Measurements from ENCODE around the gene GSX2. TPM values are rescaled to one million over a fixed set of nuclear protein-coding genes. Genes with fewer than 3 reads are reported as not detected.
A peak's percentile ranks its signal among the peaks of the same experiment; 100 is the strongest.
"Not testable (repeated sequence)": the region's sequence is repeated elsewhere in the genome, so short reads cannot be mapped to it uniquely, and the experiment has no call there.

The GSX2 gene
- polyA plus RNA-seq = not detected

DNA sequence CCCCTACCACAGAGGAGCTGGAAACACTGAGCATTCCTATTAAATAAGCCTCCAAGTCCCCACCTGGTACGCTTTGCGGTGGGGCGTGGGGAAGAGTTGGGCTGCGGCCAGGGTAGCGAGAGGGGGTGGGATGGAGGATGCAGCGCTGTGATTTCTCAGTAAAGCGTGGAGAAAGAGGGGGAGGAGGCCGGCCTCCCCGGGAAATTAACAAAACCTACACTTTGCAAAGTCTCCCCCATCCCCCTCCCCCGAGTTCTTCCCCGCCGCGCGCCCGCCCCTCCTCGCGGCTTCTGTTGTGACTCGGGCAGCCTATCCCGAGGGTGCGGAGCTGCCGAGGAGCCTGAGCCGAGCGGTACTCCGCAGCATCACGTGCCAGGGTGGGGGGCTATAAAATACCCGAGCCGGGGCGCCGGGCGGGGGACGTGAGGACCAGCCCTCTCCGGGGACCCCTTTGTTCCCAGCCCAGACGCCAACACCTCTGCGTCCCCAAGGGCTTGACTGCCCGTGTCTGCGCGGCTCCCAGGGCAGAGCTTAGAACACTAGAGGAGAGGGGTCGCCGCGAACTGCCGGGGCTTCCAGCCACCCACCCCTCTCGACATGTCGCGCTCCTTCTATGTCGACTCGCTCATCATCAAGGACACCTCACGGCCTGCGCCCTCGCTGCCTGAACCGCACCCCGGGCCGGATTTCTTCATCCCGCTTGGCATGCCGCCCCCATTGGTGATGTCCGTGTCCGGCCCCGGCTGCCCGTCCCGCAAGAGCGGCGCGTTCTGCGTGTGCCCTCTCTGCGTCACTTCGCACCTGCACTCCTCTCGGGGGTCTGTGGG, at the start of gene GSX2:
Gene GSX2 (plus strand): TSS at position 416 of the 827 bp plus-strand sequence. CDS start 182 bp downstream, at position 598.
- no peak within 1 kb of the TSS for H3K27ac ChIP-seq (ENCODE audit: low read depth in 2 of 2, low read length in 1 of 2)
- peaks cover 12 to 29% of the 10 kb centered on the region in 2 donors for H3K27me3 ChIP-seq (ENCODE audit: control insufficient read depth in 1 of 2, insufficient read depth in 2 of 2, low read length in 2 of 2)
- no peaks in the 10 kb centered on the region for H3K36me3 ChIP-seq (ENCODE audit: control insufficient read depth in 2 of 2, insufficient read depth in 2 of 2, low read length in 1 of 2)
- WGBS, 2 donors = 1 to 2% methylated on average over 66 of the region's 66 CpGs
- peak within 1 kb of the TSS in 1 of 2 donors; percentile 38 for H3K4me3 ChIP-seq (ENCODE audit: low read depth in 1 of 2, low read length in 2 of 2)
- no peaks in the 10 kb centered on the region for H3K9me3 ChIP-seq (ENCODE audit: control insufficient read depth in 2 of 2, insufficient read depth in 1 of 2, low read depth in 1 of 2, low read length in 1 of 2)
- H3K4me1 ChIP-seq (ENCODE audit: control insufficient read depth in 2 of 2, insufficient read depth in 2 of 2, low read length in 1 of 2) = peaks cover 15 to 18% of the 10 kb centered on the region in 2 donors

DNA sequence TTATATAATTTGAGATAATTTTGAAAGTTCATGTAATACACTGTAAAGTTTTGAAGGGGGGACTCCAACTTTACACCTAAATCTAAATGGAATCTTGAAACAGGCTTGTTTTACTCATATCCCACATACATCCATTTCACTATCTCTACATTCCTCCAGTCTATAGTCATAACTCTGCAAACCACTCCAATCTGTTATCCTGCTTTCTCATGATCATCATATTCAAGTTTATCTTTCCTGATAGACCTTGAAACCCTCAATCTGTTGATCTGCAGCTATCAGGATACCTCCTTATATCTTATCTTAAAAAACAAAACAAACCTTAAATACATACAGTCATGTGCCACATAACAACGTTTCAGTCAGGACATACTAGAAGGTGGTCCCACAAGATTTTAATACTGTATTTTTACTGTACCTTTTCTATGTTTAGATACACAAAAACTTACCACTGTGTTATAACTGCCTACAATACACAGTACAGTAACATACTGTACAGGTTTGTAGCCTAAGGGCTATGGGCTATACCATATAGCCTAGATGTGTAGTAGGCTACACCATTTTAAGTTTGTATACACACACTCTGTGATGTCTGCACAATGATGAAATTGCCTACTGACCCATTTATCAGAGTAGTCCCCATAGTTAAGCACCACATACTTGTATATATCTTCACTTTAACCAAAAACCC, 49.6 kb upstream of the GSX2 start:
- 56 to 57% methylated on average over 1 of the region's 1 CpG for WGBS, 2 donors
- Histone ChIP-seq H3K4me3 (ENCODE audit: low read depth in 1 of 2, low read length in 2 of 2) (no peak overlapping the region), H3K27me3 (ENCODE audit: control insufficient read depth in 1 of 2, insufficient read depth in 2 of 2, low read length in 2 of 2) (no peaks in the 10 kb centered on the region), H3K9me3 (ENCODE audit: control insufficient read depth in 2 of 2, insufficient read depth in 1 of 2, low read depth in 1 of 2, low read length in 1 of 2) (no peaks in the 10 kb centered on the region), H3K36me3 (ENCODE audit: control insufficient read depth in 2 of 2, insufficient read depth in 2 of 2, low read length in 1 of 2) (no peaks in the 10 kb centered on the region), H3K27ac (ENCODE audit: low read depth in 2 of 2, low read length in 1 of 2) (no peak overlapping the region), H3K4me1 (ENCODE audit: control insufficient read depth in 2 of 2, insufficient read depth in 2 of 2, low read length in 1 of 2) (peaks cover 0 to 2% of the 10 kb centered on the region in 2 donors)

DNA sequence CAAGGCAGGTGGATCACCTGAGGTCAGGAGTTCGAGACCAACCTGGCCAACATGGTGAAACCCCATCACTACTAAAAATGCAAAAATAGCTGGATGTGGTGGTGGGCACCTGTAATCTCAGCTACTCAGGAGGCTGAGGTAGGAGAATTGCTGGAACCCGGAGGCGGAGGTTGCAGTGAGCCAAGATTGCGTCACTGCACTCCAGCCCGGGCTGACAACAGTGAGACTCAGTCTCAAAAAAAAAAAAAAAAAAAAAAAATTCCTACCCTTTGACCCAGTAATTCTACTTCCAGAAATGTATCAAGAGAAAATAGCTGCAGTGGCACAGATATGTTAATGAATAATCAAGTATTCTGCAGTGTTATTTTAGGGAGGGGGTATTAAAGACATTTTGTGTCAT, 46.6 kb upstream of the GSX2 start:
- H3K9me3 ChIP-seq (ENCODE audit: control insufficient read depth in 2 of 2, insufficient read depth in 1 of 2, low read depth in 1 of 2, low read length in 1 of 2); H3K27me3 ChIP-seq (ENCODE audit: control insufficient read depth in 1 of 2, insufficient read depth in 2 of 2, low read length in 2 of 2); H3K4me3 ChIP-seq (ENCODE audit: low read depth in 1 of 2, low read length in 2 of 2); H3K36me3 ChIP-seq (ENCODE audit: control insufficient read depth in 2 of 2, insufficient read depth in 2 of 2, low read length in 1 of 2); H3K27ac ChIP-seq (ENCODE audit: low read depth in 2 of 2, low read length in 1 of 2); H3K4me1 ChIP-seq (ENCODE audit: control insufficient read depth in 2 of 2, insufficient read depth in 2 of 2, low read length in 1 of 2): not testable (repeated sequence)
- 81 to 85% methylated on average over 5 of the region's 5 CpGs for WGBS, 2 donors

DNA sequence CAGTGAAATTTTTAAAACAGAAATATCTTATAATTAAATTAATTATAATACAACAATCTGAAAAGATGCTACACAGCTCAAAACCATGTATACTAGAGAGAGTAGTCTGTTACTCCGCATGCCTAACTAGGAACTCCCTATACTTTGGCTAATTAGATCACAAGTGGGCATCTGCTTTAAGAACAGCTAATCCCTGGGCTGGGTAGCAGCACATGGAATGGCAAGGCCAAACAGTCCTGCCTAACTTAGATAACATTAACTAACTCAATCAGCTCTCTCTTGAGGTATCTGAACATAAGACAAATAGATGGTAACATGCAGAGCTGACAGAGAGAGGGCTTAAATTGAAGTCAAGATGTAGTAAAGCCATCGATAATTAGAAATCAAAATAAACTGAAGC, 45.5 kb upstream of the GSX2 start:
- no peak overlapping the region for H3K27ac ChIP-seq (ENCODE audit: low read depth in 2 of 2, low read length in 1 of 2)
- no peaks in the 10 kb centered on the region for H3K36me3 ChIP-seq (ENCODE audit: control insufficient read depth in 2 of 2, insufficient read depth in 2 of 2, low read length in 1 of 2)
- 96 to 98% methylated on average over 2 of the region's 2 CpGs for WGBS, 2 donors
- H3K9me3 ChIP-seq (ENCODE audit: control insufficient read depth in 2 of 2, insufficient read depth in 1 of 2, low read depth in 1 of 2, low read length in 1 of 2) = no peaks in the 10 kb centered on the region
- peaks cover 0 to 2% of the 10 kb centered on the region in 2 donors for H3K4me1 ChIP-seq (ENCODE audit: control insufficient read depth in 2 of 2, insufficient read depth in 2 of 2, low read length in 1 of 2)
- no peaks in the 10 kb centered on the region for H3K27me3 ChIP-seq (ENCODE audit: control insufficient read depth in 1 of 2, insufficient read depth in 2 of 2, low read length in 2 of 2)
- no peak overlapping the region for H3K4me3 ChIP-seq (ENCODE audit: low read depth in 1 of 2, low read length in 2 of 2)

DNA sequence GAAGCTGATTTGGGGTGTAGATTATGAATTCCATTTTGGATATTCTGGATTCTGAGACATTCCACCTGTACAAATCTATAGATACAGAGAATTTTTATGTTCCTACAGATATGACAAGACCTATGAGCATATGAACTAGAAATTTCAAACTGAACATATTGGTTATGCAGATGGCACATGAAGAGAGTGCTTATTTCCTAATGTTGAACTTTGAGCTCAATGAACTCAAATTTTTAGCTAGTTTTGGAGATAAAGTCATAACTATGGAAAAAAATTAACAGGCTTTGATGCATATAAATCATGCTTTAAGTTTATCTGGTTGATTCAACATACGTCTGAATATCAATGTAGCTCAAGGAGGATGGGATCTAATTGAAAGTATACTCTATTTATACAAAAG, 44.5 kb upstream of the GSX2 start:
- Histone ChIP-seq H3K9me3 (ENCODE audit: control insufficient read depth in 2 of 2, insufficient read depth in 1 of 2, low read depth in 1 of 2, low read length in 1 of 2) (no peaks in the 10 kb centered on the region), H3K27me3 (ENCODE audit: control insufficient read depth in 1 of 2, insufficient read depth in 2 of 2, low read length in 2 of 2) (no peaks in the 10 kb centered on the region), H3K4me1 (ENCODE audit: control insufficient read depth in 2 of 2, insufficient read depth in 2 of 2, low read length in 1 of 2) (peaks cover 0 to 2% of the 10 kb centered on the region in 2 donors), H3K36me3 (ENCODE audit: control insufficient read depth in 2 of 2, insufficient read depth in 2 of 2, low read length in 1 of 2) (no peaks in the 10 kb centered on the region), H3K4me3 (ENCODE audit: low read depth in 1 of 2, low read length in 2 of 2) (no peak overlapping the region), H3K27ac (ENCODE audit: low read depth in 2 of 2, low read length in 1 of 2) (no peak overlapping the region)
- WGBS, 2 donors = 84 to 93% methylated on average over 1 of the region's 1 CpG

DNA sequence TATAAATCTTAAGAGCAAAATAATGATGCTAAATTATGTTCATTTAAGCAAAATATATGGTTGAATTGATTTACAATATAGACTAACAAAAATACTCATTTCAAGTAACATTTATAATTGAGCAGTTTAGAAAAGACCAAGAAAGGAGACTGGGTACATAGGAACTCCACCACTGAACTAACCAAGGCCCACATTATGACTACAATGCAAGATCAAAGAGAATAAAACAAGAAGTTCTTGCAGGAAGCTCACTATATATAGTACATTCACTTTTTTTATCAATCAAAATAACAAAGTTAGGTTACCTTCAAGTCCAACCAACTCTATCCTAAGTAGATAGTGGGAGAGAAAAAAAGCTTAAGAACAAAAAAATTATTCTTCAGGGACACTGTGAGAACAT, 43.6 kb upstream of the GSX2 start:
- Histone ChIP-seq H3K4me1 (ENCODE audit: control insufficient read depth in 2 of 2, insufficient read depth in 2 of 2, low read length in 1 of 2) (peaks cover 0 to 2% of the 10 kb centered on the region in 2 donors), H3K9me3 (ENCODE audit: control insufficient read depth in 2 of 2, insufficient read depth in 1 of 2, low read depth in 1 of 2, low read length in 1 of 2) (no peaks in the 10 kb centered on the region), H3K27me3 (ENCODE audit: control insufficient read depth in 1 of 2, insufficient read depth in 2 of 2, low read length in 2 of 2) (no peaks in the 10 kb centered on the region)

DNA sequence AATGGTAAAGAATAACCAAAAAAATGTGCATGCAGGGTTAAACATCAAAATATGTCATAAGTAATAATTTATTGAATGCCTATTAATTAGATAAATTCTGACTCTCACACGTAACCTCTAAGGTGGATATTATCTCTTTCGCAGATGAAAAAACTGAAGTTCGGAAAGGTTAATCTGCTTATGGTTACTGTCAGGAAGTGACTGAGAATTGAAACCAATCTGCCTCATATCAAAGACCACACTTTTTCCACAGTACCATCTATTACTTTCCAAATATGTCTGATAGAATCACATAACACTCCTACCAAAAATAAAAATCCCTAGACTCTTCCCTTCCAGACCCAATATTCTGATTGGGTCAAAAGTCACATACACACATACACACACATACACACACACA, 41.8 kb upstream of the GSX2 start:
- H3K9me3 ChIP-seq (ENCODE audit: control insufficient read depth in 2 of 2, insufficient read depth in 1 of 2, low read depth in 1 of 2, low read length in 1 of 2) = no peaks in the 10 kb centered on the region
- H3K27me3 ChIP-seq (ENCODE audit: control insufficient read depth in 1 of 2, insufficient read depth in 2 of 2, low read length in 2 of 2) = no peaks in the 10 kb centered on the region
- peaks cover 0 to 2% of the 10 kb centered on the region in 2 donors for H3K4me1 ChIP-seq (ENCODE audit: control insufficient read depth in 2 of 2, insufficient read depth in 2 of 2, low read length in 1 of 2)

More for the DNA sequence above, 43.6 kb upstream of the GSX2 start:
- Histone ChIP-seq H3K27ac (ENCODE audit: low read depth in 2 of 2, low read length in 1 of 2) (no peak overlapping the region), H3K36me3 (ENCODE audit: control insufficient read depth in 2 of 2, insufficient read depth in 2 of 2, low read length in 1 of 2) (no peaks in the 10 kb centered on the region), H3K4me3 (ENCODE audit: low read depth in 1 of 2, low read length in 2 of 2) (no peak overlapping the region)

DNA sequence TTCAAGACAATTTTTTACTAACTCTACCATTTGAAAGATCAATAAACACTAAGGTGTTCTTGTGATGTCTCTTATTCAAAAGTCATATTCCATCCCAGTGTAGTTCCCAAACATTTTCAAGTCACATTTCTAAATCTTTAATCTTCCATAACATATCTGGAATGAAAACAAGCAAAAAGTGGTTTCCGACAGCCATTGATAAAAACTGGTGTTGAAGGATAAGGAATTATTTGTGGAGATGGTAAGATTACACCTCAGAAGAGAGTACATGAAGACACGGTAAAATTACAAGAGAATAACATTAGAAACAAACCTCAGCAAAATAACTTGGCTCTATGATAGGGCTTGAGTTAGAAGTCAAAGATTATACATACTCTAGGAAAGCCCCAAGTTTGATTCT, 39.8 kb upstream of the GSX2 start:
- no peaks in the 10 kb centered on the region for H3K9me3 ChIP-seq (ENCODE audit: control insufficient read depth in 2 of 2, insufficient read depth in 1 of 2, low read depth in 1 of 2, low read length in 1 of 2)
- H3K4me1 ChIP-seq (ENCODE audit: control insufficient read depth in 2 of 2, insufficient read depth in 2 of 2, low read length in 1 of 2) = no peaks in the 10 kb centered on the region
- no peak overlapping the region for H3K27ac ChIP-seq (ENCODE audit: low read depth in 2 of 2, low read length in 1 of 2)
- no peak overlapping the region for H3K4me3 ChIP-seq (ENCODE audit: low read depth in 1 of 2, low read length in 2 of 2)
- no peaks in the 10 kb centered on the region for H3K27me3 ChIP-seq (ENCODE audit: control insufficient read depth in 1 of 2, insufficient read depth in 2 of 2, low read length in 2 of 2)
- 27 to 52% methylated on average over 2 of the region's 2 CpGs for WGBS, 2 donors
- no peaks in the 10 kb centered on the region for H3K36me3 ChIP-seq (ENCODE audit: control insufficient read depth in 2 of 2, insufficient read depth in 2 of 2, low read length in 1 of 2)

More for the DNA sequence above, 41.8 kb upstream of the GSX2 start:
- 67 to 78% methylated on average over 3 of the region's 3 CpGs for WGBS, 2 donors
- H3K36me3 ChIP-seq (ENCODE audit: control insufficient read depth in 2 of 2, insufficient read depth in 2 of 2, low read length in 1 of 2) = no peaks in the 10 kb centered on the region
- no peak overlapping the region for H3K4me3 ChIP-seq (ENCODE audit: low read depth in 1 of 2, low read length in 2 of 2)
- no peak overlapping the region for H3K27ac ChIP-seq (ENCODE audit: low read depth in 2 of 2, low read length in 1 of 2)

DNA sequence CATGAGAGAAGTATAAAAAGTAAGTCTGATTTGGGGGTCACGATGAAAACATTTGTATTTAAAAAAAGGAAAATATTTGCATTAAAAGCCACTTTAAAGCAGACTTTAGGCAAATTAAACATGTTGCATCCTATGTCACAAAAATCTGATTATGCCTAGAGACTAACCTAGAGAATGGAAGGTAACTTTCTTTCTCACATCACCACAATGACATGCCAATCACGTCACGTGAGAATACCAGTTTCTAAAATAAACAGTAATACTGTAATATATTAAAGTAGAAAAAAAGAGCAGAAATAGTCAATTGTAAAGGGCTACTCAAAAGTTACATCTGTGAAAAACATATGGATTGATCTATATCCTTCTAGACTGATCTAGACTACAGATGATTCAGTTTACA, 38.9 kb upstream of the GSX2 start:
- peaks cover 0 to 3% of the 10 kb centered on the region in 2 donors for H3K4me1 ChIP-seq (ENCODE audit: control insufficient read depth in 2 of 2, insufficient read depth in 2 of 2, low read length in 1 of 2)

More for the DNA sequence above, 38.9 kb upstream of the GSX2 start:
- H3K27ac ChIP-seq (ENCODE audit: low read depth in 2 of 2, low read length in 1 of 2) = no peak overlapping the region
- no peaks in the 10 kb centered on the region for H3K9me3 ChIP-seq (ENCODE audit: control insufficient read depth in 2 of 2, insufficient read depth in 1 of 2, low read depth in 1 of 2, low read length in 1 of 2)
- H3K27me3 ChIP-seq (ENCODE audit: control insufficient read depth in 1 of 2, insufficient read depth in 2 of 2, low read length in 2 of 2) = no peaks in the 10 kb centered on the region
- WGBS, 2 donors = 56 to 61% methylated on average over 3 of the region's 3 CpGs
- H3K4me3 ChIP-seq (ENCODE audit: low read depth in 1 of 2, low read length in 2 of 2) = peak overlapping the region in 1 of 2 donors; percentile 31
- no peaks in the 10 kb centered on the region for H3K36me3 ChIP-seq (ENCODE audit: control insufficient read depth in 2 of 2, insufficient read depth in 2 of 2, low read length in 1 of 2)
